ENCODE data around the gene KCNN1. TPM values are rescaled to one million over a fixed set of nuclear protein-coding genes. Genes with fewer than 3 reads are reported as not detected.

Gene KCNN1
- total and polyA plus RNA-seq, 9 of the 15 experiments (the other 6 are each of a cell fraction or from before 2014, with no cell fraction given), result 0.01 to 6.2 (median 0.72) TPM

- TF ChIP-seq TARDBP (IDR thresholded peaks at IDR 0.05), result peak; percentile 89
- TF ChIP-seq RBBP5 (IDR thresholded peaks at IDR 0.05; ENCODE audit: borderline replicate concordance, insufficient read depth, low read length, poor library complexity, severe bottlenecking), result peak; percentile 79
- TF ChIP-seq ILK (tag; IDR thresholded peaks at IDR 0.05; ENCODE audit: borderline replicate concordance, low read depth), result no peak
- TF ChIP-seq ZNF699 (CRISPR knock-in tag; IDR thresholded peaks at IDR 0.05; ENCODE audit: insufficient replicate concordance), result no peak
- TF ChIP-seq, protein P1, sequence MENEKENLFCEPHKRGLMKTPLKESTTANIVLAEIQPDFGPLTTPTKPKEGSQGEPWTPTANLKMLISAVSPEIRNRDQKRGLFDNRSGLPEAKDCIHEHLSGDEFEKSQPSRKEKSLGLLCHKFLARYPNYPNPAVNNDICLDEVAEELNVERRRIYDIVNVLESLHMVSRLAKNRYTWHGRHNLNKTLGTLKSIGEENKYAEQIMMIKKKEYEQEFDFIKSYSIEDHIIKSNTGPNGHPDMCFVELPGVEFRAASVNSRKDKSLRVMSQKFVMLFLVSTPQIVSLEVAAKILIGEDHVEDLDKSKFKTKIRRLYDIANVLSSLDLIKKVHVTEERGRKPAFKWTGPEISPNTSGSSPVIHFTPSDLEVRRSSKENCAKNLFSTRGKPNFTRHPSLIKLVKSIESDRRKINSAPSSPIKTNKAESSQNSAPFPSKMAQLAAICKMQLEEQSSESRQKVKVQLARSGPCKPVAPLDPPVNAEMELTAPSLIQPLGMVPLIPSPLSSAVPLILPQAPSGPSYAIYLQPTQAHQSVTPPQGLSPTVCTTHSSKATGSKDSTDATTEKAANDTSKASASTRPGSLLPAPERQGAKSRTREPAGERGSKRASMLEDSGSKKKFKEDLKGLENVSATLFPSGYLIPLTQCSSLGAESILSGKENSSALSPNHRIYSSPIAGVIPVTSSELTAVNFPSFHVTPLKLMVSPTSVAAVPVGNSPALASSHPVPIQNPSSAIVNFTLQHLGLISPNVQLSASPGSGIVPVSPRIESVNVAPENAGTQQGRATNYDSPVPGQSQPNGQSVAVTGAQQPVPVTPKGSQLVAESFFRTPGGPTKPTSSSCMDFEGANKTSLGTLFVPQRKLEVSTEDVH (IDR thresholded peaks at IDR 0.05; ENCODE audit: low read depth, partially characterized antibody), result peak; percentile 91
- TF ChIP-seq ELF4 (CRISPR knock-in tag; IDR thresholded peaks at IDR 0.05), result peak; percentile 29; the same call in 1 of the 2 replicates
- TF ChIP-seq, protein P2, sequence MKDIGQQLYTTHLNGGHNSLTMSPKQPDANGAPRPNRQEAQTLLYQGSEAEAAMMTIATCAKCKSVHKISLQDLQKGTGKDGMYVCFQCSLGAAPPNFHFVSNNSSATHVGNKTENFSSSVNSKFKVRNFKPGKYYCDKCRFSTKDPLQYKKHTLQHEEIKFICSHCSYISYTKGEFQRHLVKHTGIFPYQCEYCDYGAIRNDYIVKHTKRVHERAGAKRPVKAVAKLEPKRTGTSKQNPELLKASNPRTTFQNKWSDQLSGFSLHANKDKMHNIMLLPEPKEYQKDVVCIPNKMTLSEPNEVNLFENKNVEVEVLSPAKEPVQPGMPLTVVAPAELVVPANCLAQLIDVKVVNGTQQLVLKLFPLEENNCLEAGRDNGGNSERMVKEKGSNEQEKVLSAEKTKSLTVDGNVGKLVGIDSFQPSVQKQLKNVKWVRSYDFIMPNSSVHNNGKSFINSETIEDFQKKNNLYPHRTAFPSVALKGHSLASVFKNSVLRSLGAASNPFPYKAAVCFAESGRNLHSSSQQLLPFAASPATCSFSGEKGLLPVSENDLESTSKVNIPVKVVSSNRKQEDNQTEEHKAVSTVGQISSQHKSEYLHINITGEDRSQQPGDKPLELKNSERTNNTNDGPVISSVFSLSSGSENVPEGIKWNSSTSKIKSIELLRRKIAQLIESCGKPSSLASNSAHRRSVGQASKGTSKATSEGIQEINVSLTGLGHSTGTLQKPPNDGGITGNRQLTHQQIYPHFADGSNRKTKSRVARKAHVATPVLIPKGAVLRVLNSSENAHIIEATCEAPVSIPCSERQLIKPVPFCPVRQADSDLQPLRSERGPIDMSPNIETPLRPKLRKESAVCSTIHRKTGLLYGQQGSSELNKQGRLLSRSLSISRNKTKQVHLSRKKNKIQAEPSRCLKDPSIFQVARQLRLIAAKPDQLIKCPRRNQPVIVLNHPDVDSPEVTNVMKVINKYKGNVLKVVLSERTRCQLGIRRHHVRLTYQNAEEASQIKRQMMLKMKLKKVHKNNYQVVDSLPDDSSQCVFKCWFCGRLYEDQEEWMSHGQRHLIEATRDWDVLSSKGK (CRISPR knock-in tag; IDR thresholded peaks at IDR 0.05), result no peak
- TF ChIP-seq ZNF436 (CRISPR knock-in tag; IDR thresholded peaks at IDR 0.05), result no peak
- no peak for TF ChIP-seq MIER1 (IDR thresholded peaks at IDR 0.05; ENCODE audit: low read depth)
- no peak for TF ChIP-seq ZNF507 (tag; conservative IDR thresholded peaks at IDR 0.05)
- TF ChIP-seq, protein P3, sequence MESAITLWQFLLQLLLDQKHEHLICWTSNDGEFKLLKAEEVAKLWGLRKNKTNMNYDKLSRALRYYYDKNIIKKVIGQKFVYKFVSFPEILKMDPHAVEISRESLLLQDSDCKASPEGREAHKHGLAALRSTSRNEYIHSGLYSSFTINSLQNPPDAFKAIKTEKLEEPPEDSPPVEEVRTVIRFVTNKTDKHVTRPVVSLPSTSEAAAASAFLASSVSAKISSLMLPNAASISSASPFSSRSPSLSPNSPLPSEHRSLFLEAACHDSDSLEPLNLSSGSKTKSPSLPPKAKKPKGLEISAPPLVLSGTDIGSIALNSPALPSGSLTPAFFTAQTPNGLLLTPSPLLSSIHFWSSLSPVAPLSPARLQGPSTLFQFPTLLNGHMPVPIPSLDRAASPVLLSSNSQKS (CRISPR knock-in tag; IDR thresholded peaks at IDR 0.05), result no peak
- no peak for TF ChIP-seq POLR3G (IDR thresholded peaks at IDR 0.05; ENCODE audit: extremely low read depth, insufficient read length, insufficient replicate concordance)
- TF ChIP-seq, protein P4, sequence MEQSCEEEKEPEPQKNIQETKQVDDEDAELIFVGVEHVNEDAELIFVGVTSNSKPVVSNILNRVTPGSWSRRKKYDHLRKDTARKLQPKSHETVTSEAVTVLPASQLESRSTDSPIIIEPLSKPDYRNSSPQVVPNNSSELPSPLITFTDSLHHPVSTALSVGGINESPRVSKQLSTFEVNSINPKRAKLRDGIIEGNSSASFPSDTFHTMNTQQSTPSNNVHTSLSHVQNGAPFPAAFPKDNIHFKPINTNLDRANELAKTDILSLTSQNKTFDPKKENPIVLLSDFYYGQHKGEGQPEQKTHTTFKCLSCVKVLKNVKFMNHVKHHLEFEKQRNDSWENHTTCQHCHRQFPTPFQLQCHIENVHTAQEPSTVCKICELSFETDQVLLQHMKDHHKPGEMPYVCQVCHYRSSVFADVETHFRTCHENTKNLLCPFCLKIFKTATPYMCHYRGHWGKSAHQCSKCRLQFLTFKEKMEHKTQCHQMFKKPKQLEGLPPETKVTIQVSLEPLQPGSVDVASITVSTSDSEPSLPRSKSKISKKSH (CRISPR knock-in tag; IDR thresholded peaks at IDR 0.05), result no peak
- TF ChIP-seq NEUROD1 (IDR thresholded peaks at IDR 0.05; ENCODE audit: borderline replicate concordance, low read depth, low read length, partially characterized antibody), result peak; percentile 41
- no peak for TF ChIP-seq ZNF561 (CRISPR knock-in tag; conservative IDR thresholded peaks at IDR 0.05)
- no peak for TF ChIP-seq RNF2 (IDR thresholded peaks at IDR 0.05)
- TF ChIP-seq KDM1A (IDR thresholded peaks at IDR 0.05), result no peak
Measured at GRCh38 chr19:17932485-17933338, 34.2 kb upstream of the KCNN1 start, which contains the start of gene CCDC124 (continued).

All from K562 (cell line).